HG03558 (cell line): Measurements from ENCODE around the gene PPP1R14C.

Experiments
- ATAC-seq: cut with Tn5 transposase; IDR thresholded peaks from one replicate; pipeline ENCODE4 v1.9.1; 2021; ENCODE audit warnings: moderate number of reproducible peaks; ENCODE audit not compliant: unreplicated experiment; ENCODE audit errors: extremely low read depth

Gene PPP1R14C

DNA sequence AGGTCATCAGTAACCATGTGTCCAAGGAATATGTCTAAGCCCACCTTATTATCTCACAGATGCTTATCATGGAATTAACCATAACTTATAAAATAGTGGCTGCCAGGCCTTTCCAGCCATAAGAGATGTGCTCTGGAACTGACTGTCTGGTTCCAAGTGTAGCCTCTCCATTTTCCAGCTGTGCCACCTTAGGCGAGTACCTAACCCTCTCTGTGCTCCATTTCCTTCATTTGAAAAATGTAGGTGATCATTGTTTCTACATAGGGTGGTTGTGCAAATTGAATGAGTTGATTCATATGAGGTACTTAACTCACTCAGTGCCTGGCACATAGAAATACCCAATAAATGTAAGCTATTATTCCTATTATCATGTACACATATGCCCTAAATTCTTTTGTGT lies 123.5 kb downstream of the PPP1R14C start:
- no peak for ATAC-seq

- no peak for ATAC-seq
These were observed 124.3 kb downstream of the PPP1R14C start for GRCh38 chr6:150266963-150267685.

GRCh38 chr6:150267686-150268561 lies 125.1 kb downstream of the PPP1R14C start:
- ATAC-seq = no peak

GRCh38 chr6:150269130-150269856 lies 126.4 kb downstream of the PPP1R14C start:
- no peak for ATAC-seq

GRCh38 chr6:150269857-150270223 lies 127.0 kb downstream of the PPP1R14C start:
- ATAC-seq = no peak

- no peak for ATAC-seq
These were observed 127.6 kb downstream of the PPP1R14C start for GRCh38 chr6:150270330-150271052.

DNA sequence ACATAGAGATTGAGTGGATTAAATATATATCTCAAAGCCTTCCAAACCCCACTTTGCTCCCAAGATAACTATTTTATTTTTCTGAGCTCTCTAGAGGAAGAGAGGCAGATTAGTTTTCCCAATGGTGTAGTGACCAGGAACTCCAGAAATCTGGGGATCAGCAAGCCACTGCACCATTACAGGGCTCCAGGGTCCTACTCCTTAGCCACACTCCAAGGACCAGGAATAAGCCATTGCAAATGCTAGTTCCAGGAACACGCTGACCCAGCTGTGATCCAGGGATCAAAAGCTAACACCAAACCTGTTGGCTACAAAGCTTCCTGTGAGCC lies 128.3 kb downstream of the PPP1R14C start:
- ATAC-seq = no peak

DNA sequence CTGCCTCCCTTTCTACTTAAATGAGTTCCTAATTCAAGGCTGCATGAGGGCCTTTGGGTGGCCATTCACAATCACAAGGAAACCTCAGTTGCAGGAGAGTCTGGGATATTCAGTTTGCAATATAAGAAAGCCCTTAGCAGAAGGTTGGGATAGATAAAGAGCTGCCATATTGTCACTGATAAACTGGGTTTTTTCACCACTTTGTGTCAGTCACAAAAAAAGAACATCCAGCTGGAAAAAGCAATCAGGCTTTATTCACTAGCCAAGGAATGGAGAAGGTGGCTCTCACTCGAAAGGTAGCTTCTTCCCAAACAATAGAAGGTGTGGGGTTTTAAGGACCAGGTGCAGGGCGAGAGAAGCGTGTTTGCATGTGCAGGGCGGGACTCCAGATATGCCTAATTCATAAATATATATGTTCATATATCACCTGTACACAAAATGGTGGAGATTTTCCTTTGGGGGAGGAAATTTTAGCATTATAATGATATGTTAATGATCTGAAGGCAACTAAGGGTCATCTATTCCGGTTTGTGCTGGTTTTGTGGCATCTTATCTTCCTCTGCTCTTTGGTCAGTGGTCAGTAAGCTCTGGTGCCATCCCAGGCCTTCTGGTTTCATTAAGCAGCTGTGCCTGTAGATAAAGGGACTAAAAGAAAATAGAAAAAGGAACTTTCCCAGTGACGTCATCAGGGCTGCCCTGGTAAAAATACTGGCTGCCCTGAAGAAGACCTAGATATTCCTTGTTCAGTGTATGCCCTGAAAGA lies 128.8 kb downstream of the PPP1R14C start:
- no peak for ATAC-seq

DNA sequence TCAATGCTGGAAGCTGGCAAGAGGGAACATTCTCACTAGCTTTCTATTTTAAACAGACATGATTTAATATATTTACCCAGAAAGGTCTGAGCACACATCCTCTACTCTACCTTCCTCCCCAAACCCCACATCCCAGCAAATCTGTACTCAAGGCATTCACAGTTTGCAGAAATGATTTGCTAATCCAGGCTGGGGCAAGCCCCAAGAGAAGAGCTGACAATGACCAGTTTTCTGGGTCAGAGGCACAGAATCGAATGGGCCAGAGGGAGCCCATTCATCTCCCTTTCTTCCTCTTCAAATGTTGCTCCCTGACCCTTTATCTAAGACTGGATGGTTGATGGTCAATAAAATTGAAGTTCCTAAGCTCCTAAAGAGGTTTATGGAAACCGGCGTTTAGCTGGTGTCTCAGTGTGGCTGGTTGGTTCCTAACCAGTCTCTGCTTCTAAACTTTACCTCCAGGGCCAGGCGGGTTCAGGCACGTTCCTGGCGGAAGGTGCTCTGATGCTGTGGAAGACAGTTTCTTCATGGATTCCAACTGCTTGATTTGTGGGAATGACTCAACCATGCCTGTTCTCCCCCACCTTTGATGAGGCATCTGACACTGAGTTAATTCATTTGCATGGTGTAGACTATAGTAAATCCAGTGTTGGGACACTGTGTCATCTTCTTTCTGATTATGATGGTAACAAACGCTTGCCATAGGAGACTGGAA lies 129.6 kb downstream of the PPP1R14C start:
- ATAC-seq = no peak

- ATAC-seq = no peak
These were observed 130.1 kb downstream of the PPP1R14C start for GRCh38 chr6:150272976-150273315.

DNA sequence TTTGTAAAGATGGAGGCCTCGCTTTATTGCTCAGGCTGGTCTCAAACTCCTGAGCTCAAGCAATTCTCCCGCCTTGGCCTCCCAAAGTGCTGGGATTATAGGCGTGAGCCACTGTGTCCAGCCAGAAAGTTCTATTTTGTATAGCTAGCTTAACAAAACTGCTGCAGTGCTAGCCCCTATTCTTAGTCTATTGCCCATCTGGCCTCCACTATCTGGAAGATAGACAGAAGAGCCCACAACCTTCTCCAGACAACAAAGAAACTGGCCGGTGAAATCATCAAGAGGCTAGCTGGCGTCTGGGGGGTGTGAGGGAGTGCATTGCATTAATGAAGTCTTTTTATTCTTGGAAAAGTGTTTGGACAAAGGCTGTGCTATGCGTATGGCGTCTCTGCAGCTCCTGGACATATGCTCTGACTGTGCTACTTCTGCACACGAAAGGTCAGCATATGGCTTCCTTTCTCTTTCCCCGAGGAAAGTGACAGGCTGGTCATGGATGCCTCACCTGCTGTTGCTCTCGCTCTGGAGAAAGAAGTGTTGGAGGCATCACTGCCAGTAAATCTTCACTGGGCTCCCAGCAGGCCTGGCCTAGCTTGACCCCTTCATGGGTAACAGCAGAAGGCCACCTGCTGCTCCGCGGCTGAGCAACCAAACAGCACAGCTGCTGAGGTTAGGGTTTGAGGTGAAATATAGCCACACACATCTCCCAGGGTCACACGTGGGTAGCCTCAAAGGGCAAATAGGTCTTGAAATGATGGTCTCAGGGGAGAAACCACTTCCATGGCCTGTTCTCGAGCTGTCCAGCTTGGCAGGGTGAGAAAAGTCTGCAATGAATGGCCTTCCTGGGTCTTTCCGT lies 130.8 kb downstream of the PPP1R14C start:
- no peak for ATAC-seq

DNA sequence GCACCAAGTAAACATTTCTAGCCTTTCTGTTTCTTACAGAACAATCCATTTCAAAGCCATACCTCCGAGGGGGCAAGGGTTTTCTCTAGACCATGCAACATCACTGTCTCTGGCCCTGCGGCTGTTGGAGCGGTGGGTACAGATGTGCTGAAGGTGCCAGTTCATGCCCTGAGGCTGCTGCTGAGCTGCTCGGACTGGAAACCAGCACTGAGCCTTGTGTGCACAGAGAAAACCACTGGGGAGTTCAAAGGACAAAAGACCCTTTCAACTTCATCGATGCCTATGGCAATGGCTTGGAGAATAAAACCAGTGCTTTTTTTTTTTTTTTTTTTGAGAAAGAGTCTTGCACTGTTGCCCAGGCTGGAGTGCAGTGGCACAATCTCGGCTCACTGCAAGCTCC lies 132.6 kb downstream of the PPP1R14C start:
- no peak for ATAC-seq

DNA sequence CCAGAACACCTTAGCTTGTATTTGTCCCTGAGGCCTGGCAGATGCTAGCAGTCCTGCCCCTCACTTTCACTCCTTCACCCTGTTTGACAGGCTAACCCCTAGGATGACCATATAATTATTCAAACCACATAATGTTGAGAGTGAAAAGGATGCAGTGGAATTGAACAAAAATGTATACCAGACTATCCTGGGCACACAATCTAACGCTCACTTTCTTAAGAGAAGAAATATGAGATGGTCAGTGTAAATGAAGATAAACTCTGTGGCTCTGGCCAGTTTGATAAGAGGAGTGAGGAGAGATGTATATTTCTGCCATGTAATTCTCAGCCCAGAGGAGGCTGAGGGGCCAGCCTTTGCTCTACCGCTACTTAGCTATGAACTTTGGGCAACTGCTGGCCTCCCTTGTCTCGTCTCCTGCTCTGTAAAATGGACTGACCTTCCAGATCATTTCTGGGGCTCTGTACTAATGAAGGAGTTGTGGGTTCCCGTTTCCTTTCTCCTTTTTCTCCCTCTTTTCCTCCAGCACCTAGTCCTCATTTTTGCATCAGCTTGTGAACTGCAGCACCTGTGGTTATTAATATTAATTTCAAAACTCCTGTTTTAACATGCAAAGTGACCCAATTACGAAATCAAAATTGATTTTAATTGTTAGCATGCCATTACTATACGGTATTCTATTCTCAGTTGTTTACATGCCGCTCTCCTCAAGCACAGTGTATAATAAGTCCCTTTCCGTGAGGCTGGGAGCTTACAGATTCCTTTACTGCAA lies 133.5 kb downstream of the PPP1R14C start:
- no peak for ATAC-seq

DNA sequence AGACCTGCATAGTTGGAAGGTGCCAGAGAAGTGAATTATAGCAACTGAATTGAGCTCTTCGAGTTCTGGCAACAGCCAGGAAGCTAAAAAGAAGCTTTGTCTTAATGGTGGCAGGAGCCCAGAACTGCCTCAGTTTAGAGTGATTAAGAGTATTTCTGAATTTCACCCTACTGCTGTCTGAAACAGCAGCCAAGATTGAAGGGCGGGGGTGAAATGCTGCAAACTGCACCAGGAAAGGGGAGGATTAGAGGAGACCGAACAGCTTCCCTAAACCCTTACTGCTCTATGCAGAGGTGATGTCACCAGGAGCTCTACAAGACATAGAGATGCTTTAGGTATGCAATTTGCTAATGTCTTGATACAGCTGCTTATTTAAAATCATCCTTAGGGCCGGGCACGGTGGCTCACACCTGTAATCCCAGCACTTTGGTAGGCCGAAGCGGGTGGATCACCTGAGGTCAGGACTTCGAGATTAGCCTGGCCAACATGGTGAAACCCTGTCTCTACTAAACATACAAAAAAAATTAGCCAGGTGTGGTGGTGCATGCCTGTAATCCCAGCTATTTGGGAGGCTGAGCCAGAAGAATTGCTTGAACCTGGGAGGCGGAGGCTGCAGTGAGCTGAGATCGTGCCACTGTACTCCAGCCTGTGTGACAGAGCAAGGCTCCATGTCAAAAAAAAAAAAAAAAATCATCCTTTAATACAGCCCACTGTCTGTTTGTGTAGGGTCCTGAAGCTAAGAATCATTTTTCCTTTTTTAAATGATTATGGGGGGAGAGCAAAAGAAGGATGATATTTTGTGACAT lies 134.3 kb downstream of the PPP1R14C start:
- no peak for ATAC-seq

- no peak for ATAC-seq
These were observed 136.7 kb downstream of the PPP1R14C start for GRCh38 chr6:150279533-150279932.

- no peak for ATAC-seq
These were observed 137.9 kb downstream of the PPP1R14C start for GRCh38 chr6:150280703-150281102.

- ATAC-seq = no peak
These were observed 138.9 kb downstream of the PPP1R14C start for GRCh38 chr6:150281767-150282166.
